OCI-LY3 (cell line): ENCODE measurements around the gene HPS5.

Experiments
- CTCF ChIP-seq: fragments of 200-600, 300-600 bp; sonication (generic); IDR thresholded peaks from 2 replicates; pipeline ENCODE4 v1.5.1; 2014; ENCODE audit warnings: antibody characterized with exemption, low read length, low read depth
- EZH2phosphoT487 ChIP-seq: fragments of 200-600 bp; shearing (Covaris generic); IDR thresholded peaks from 2 replicates; pipeline ENCODE4 v1.6.1; 2018; ENCODE audit warnings: antibody characterized with exemption, mixed run types, low read depth

GRCh38 chr11:18294862-18295261 is 27.1 kb downstream of the HPS5 start:
- TF ChIP-seq CTCF (no peak), EZH2phosphoT487 (no peak)
